NCI-H146 (cell line): ENCODE data around the gene NELL1.
"Not testable (repeated sequence)": the region's sequence is repeated elsewhere in the genome, so short reads cannot be mapped to it uniquely, and the experiment has no call there.

Source experiments
- DNase-seq: peaks from one replicate; lab custom pipeline; 2025; lab: John Stamatoyannopoulos, UW

NELL1 gene

DNA sequence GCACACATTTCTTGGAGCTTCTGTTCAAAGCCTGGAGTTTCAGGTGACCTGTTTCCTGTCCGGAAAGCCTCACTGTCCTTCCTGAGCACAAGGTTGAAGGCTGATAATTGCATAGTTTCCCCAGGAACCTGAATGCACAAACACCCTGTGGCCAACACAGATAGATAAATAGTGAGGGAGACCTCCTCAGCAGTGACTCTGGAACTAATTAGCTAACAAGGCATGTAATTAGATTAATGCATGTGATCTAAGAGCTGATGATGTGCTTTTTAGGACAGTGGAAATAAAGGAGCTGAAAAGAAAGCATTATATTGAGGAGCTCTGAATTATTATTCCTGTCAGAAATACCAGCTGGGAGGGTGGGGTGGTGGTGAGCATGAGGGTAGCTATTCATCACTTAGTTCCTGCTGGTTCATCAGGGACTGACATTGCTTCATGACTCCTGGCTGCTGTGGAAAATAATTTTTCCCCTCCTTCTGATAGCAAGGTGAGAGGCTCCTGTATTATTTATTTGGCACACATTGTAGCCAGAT, 101.1 kb downstream of the NELL1 start:
- DNase-seq = peak; percentile 81

- no peak for DNase-seq
These were observed 101.6 kb downstream of the NELL1 start for GRCh38 chr11:20771026-20771425.

DNA sequence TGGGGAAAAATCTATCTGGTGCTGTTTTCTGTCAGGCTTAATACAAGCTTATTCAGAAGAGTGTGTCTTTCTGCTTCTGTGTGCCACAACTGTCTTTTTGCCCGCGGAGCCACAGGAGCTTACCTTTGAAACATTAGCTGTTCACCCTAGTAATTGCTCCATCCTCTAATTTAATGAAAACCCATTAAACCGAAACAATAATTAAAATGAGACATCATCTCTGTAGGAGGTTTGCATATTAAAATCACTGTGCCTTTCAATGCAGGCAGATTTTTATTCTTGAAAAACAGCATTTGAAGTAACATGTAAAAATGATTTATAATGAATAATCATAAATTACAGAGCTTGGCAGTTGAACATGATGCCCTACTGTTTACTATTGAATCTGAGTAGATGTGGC, 102.3 kb downstream of the NELL1 start:
- peak; percentile 22 for DNase-seq

DNA sequence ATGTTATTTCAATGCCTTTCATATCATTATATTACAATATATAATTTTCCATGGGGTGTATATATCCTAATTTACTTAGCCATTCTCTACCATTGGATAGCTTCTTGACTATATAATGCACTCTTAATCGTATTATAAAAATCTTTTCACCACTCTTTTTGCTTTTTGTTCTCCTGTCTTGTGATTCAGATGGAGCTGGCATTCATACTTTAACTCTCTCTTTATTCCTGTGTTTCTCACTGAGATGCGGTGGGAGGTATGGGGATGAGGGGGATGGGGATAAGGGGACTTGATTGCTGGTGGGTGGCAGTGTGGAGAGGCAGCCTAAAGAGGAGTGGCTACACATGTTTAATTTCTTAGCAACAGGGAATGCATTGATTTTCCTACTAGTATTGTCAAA, 105.9 kb downstream of the NELL1 start:
- DNase-seq = no peak

GRCh38 chr11:20782775-20783174, 113.4 kb downstream of the NELL1 start:
- no peak for DNase-seq

DNA sequence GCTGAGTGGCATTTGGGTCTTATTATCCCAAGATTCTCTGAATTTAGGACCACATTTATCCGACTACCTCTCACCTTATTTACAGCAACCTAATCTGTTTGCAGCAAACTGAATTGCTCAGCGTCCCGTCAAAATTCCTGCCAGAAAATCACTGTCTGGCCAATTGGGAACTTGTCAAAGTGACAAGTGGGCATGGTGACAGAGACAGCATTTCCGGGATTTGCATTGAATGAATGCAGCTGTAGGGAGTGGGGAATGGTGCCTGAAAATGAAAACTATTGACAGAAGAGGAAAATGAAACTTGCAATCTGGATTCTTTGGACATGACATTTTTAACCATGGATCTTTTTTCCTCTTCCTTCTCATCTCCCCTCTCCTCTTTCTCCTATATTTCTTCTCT, 113.8 kb downstream of the NELL1 start:
- DNase-seq = no peak

DNA sequence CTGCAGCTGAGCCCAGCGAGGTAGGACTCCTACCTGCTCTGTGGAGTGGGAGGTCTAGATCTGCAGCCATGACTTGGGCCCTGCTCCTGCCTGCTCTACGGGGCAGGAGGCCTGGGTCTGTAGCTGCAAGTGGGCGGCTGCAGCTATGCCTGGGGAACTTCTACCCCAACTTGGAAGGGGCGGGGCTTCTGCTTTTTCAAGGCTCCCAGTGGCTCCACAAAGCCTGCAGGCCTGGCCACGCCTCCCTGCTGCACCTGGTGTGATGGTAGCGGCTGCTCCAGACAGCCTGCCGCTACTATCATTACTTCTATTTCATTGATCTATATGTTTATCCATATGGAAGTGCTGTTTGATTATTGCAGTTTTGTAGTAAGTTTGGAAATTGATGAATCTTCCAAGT, 121.2 kb downstream of the NELL1 start:
- no peak for DNase-seq

DNA sequence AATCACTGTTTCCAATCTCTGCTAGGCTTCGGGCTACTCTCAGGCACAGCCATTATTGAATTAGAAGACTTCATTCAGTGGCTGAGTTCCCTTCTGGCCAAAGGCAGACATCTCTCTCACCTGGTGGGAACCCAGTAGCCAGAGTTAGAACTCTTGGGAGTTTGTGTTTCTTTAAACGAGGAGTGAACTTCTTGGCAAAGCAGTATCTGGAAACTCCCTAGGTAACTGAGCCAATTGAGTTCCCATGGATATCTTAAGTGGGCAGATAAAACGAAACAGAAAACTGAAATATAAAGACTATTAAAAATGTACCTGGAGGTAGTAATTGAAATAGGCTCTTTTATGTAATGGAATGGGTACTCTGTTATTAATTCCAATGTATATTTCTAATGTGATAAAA, 125.6 kb downstream of the NELL1 start:
- DNase-seq = no peak

GRCh38 chr11:20808328-20808727, 138.9 kb downstream of the NELL1 start:
- no peak for DNase-seq

DNA sequence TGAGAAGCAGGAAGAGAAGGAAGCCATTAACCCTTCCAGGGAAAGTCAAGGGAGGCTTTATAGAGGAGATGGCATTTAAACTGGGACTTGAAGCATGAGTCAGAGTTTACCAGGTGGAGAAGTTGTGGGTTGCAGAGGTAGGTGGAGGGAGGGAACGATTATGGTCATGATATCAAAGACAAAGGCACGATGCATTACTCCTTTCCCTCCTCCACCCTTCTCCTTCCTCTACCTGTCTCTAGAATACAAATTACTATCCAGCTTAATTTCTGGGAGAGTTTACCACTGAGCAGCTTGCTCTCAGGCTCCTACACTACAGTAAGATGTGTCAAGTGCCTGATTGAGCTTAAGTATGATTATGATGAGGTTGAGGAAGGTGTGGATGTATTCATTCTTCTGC, 151.7 kb downstream of the NELL1 start:
- DNase-seq = no peak

DNA sequence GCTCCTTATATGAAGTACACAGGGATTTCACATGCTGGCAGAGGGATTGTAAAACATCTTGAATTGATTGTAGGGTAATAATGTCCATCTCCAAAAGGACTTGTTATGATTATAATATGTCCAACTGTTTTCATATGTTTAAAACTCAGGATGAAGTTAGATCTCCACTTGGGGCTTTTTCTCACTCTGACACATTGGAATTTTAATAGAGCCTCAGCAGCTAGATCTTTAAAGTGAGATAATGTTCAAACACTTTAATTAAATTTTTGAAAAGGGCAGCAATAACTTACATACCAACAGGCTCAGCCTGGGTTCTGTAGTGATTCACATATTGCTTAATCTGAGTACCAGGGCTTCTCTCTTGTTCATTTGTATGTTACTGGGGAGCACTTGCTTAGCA, 152.1 kb downstream of the NELL1 start:
- no peak for DNase-seq

- no peak for DNase-seq
These were observed 155.4 kb downstream of the NELL1 start for GRCh38 chr11:20824773-20825172.

DNA sequence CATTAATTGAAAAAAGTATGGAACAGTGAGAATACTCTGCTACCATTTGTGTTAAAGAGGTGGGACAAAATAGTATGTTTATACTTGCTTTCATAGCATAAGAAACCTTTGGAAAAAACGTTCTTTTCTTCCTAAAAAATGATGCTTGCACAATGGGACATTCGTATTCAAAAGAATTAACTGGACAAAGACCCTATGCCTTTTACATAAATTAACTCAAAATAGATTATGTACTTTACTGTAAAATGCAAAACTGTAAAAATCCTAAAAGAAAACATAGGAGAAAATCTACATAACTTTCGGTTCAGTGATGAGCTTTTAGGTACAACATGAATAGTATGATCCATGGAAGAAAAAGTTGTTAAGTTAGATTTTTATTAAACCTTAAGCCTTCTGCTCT, 166.2 kb downstream of the NELL1 start:
- DNase-seq = no peak

DNA sequence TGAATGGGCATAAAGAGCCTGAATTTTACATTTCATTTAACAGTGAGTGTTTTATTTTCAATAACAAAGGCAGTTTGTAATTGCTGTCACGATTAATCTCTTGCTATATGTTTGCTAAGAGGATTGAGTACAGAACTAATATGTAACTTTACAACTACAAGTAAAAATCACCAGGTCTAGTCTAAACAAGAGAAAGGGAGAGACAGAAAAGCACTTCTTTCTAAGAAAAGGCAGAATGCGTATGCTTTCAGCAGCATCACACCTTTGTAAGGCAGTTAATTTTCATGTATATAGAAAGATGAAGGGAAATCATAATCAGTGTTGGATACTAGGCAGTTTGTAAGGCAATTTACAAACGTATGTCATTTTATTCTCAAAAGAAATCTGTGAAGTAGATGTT, 169.8 kb downstream of the NELL1 start:
- no peak for DNase-seq

DNA sequence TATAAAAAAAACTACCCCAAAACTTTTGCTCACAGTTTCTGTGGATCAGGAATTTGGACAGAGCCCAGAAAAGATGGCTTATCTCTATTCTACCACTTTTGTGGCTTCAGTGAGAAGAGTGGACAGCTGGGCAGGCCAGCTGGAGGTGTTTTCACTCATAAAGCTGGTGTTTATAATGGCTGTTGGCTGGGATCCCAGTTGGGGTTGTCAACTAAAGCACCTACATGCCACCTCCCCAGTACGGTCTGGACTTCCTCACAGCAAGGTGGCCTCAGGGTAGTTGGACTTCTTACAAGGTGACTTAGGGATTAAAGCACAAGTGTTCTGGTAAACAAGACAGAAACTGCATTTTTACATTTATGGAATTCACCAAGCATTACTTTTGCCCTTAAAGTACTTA, 171.0 kb downstream of the NELL1 start:
- DNase-seq = peak; percentile 93

GRCh38 chr11:20844216-20844615, 174.8 kb downstream of the NELL1 start:
- no peak for DNase-seq

DNA sequence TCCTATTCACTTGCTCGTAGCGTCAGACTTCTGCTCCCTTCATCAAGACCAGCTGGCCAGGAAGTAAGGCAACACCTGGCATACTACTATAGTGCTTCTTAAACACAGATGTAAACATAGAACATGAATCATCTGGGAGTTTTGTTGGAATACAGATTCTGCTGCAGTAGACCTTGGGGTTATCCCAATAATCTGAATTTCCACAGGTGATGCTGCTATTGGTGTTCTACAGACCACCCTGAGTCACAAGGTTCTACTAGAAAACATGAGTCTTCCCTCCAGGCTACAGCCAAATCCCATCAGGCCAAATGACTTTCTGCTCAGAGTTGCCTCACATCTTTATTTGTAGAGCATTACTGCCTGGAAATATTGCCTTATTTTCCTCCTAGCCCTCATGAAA, 175.2 kb downstream of the NELL1 start:
- peak; percentile 84 for DNase-seq

GRCh38 chr11:20854215-20854955, 185.0 kb downstream of the NELL1 start:
- no peak for DNase-seq

- DNase-seq = peak; percentile 96
These were observed 191.9 kb downstream of the NELL1 start for GRCh38 chr11:20861322-20861721.

DNA sequence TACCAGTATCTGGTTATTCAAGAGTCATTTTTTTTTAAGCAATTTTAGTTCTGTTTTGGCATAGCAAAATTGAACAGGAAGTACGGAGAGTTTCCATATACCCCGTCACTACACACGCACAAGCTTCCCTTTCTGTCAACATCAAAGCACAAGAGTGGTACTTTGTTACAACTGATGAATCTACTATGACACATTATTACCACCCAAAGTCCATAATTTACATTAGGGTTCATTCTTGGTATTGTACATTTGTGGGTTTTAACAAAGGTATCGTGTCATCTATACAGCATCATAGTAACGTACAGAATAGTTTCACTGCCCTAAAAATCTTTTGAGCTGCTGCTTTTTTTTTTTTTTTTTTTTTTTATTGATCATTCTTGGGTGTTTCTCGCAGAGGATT, 192.9 kb downstream of the NELL1 start:
- DNase-seq = not testable (repeated sequence)

GRCh38 chr11:20864628-20865027, 195.2 kb downstream of the NELL1 start:
- DNase-seq = no peak

DNA sequence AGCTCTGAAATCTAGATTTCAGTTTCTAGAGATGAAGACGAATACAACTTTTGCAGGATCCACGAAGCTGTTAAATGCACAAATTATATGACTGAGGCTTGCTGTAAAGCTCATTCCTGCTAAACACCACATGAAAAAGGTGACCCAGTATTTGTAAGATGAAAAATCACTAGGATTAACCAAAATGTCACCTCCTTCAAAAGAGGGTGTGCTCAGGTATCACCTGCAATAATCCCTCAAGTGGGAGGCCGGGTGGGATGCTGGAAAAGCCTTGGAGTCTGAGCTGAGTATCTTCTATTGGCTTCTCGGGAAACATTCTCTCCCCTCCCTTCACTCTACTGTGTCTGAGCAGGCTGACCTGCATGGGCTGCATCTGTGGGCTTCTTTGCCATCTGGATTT, 195.8 kb downstream of the NELL1 start:
- DNase-seq = no peak

- DNase-seq = no peak
These were observed 199.7 kb downstream of the NELL1 start for GRCh38 chr11:20869123-20869522.

GRCh38 chr11:20873054-20873453, 203.7 kb downstream of the NELL1 start:
- peak; percentile 86 for DNase-seq
